Stomach smooth muscle (tissue), 2 donors: ENCODE data around the gene TBC1D20.
A peak's percentile ranks its signal among the peaks of the same experiment; 100 is the strongest.
"Not testable (repeated sequence)": the region's sequence is repeated elsewhere in the genome, so short reads cannot be mapped to it uniquely, and the experiment has no call there.

Experiments used
- H3K27ac ChIP-seq: one replicate; pipeline ENCODE4 v1.7.0; 2013; ENCODE audit warnings: mild to moderate bottlenecking, low read length, inconsistent platforms
- H3K27me3 ChIP-seq, 2 donors: one replicate each; pipeline ENCODE4 v1.7.0; 2013; ENCODE audit warnings: low read length in 2 of 2; ENCODE audit not compliant: insufficient read depth in 2 of 2, control insufficient read depth in 1 of 2
- H3K36me3 ChIP-seq, 2 donors: one replicate each; pipeline ENCODE4 v1.7.0; 2013; ENCODE audit warnings: low read length in 2 of 2; ENCODE audit not compliant: control insufficient read depth in 2 of 2, insufficient read depth in 2 of 2
- H3K4me1 ChIP-seq: one replicate; pipeline ENCODE4 v1.7.0; 2013; ENCODE audit warnings: low read length; ENCODE audit not compliant: control insufficient read depth, insufficient read depth
- H3K4me3 ChIP-seq, 2 donors: one replicate each; pipeline ENCODE4 v1.7.0; 2013; ENCODE audit warnings: low read length in 2 of 2
- H3K9ac ChIP-seq, 2 donors: one replicate each; pipeline ENCODE4 v1.7.0; 2013; ENCODE audit warnings: low read length in 2 of 2, mild to moderate bottlenecking in 1 of 2
- H3K9me3 ChIP-seq, 2 donors: one replicate each; pipeline ENCODE4 v1.7.0; 2013; ENCODE audit warnings: low read length in 2 of 2; ENCODE audit not compliant: control insufficient read depth in 2 of 2
- donor health status: healthy.
- donor health status: Pancreatic carcinoma.

Gene TBC1D20

DNA sequence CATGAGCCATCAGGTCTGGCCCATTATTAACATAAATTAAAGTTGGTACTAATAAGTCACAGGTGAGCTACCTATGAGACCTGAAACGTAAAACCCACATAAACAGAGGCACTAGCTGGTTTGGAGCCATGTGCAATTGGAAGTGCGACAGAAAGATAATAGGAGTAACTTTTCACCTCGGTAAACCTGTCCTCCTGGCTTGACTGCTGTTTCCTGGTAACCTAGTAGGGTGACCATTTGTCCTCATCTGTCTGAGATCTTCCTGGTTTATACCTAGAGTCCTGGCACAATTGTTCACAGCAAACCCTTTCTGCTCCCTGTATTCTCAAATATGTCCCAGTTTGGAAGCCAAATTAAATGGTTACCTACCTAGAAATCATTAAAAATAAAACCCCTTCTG lies 7.4 kb downstream of the TBC1D20 start:
- Histone ChIP-seq H3K4me3 (no peak overlapping the region), H3K9me3 (no peaks in the 10 kb centered on the region), H3K27me3 (no peaks in the 10 kb centered on the region), H3K4me1 (peaks cover 4% of the 10 kb centered on the region), H3K36me3 (no peaks in the 10 kb centered on the region), H3K27ac (no peak overlapping the region), H3K9ac (no peak overlapping the region)

DNA sequence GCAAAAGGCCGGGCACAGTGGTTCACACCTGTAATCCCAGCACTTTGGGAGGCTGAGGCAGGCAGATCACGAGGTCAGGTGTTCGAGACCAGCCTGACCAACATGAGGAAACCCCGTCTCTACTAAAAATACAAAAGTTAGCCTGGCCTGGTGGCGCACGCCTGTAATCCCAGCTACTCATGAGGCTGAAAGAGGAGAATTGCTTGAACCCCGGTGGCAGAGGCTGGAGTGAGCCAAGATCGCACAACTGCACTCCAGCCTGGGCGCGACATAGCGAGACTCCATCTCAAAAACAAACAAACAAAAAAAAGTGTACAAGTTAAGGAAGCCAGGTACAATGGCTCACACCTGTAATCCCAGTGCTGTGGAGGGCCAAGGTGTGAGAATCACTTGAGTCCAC lies 10.3 kb downstream of the TBC1D20 start:
- not testable (repeated sequence) for H3K9me3 ChIP-seq, H3K9ac ChIP-seq, H3K27ac ChIP-seq

DNA sequence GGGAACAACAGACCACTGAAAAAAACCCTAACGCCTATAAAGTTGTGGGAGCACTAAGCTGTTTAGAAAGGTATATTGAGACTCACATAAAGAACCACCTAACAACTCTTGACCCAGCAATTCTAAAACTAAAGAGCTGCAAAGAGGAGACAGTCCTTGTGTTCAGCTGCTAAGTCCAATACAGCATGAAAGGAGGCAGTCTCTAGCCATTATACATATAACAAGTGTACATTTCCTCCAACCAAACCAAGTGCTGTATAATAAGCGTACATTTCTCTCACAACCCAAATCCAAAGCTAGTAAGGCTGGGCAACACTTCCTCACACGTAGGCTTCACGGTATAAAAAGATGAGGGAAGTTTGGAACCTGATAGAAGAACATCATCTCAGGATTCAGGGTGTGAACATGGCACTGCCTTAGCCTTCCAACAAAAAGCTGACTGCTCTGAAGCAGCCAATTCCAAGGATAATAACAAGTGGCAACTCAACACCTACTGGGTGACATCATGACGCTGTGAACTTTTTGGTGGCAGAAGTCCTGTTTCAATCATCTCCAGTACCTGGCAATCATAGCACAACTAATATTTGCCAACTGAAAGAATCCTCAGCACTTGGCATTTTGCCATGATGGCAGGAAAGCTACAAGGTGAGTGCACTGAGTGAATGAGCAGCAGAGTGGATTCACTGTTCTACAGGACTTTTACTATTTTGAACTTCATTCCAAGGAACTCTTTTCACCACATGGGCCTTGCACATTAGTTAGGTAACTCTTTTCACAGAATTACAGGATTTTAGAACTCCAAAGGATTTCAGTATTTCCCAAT lies 16.6 kb downstream of the TBC1D20 start:
- H3K9ac ChIP-seq: no peak overlapping the region
- H3K36me3 ChIP-seq: peaks cover 20 to 29% of the 10 kb centered on the region in 2 donors
- no peak overlapping the region for H3K27ac ChIP-seq
- no peaks in the 10 kb centered on the region for H3K27me3 ChIP-seq
- H3K9me3 ChIP-seq: no peaks in the 10 kb centered on the region
- H3K4me3 ChIP-seq: no peak overlapping the region
- peaks cover 2% of the 10 kb centered on the region for H3K4me1 ChIP-seq

More for the DNA sequence above, 10.3 kb downstream of the TBC1D20 start:
- not testable (repeated sequence) for H3K4me1 ChIP-seq, H3K36me3 ChIP-seq, H3K27me3 ChIP-seq, H3K4me3 ChIP-seq

DNA sequence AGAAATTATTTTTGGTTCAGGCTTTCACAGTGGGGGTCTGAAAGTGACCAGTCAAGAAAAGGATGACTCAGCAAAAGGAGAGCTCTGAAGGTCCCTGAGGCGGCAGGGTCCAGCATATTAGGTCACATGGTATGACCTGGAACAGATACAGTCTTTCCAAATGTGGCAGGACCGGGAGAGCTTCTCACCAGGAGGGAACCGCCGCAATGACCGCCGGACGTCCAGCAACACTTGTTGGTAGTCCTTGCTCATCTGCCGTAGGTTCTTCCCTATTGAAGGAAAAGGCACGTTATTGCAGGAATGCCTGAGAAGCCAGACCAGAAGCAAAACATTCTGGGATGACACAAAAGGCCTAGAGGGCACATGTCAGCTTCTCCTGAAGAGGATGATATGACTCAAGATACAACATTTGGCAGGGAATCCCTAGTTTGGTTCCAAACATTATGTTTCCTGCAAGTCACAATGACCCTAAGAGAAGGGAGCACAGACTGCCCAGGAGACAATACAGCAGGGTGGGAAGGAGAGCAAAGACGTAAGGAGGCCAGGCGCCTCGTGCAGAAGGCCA lies 17.4 kb downstream of the TBC1D20 start:
- H3K4me1 ChIP-seq: peaks cover 2% of the 10 kb centered on the region
- H3K27me3 ChIP-seq: no peaks in the 10 kb centered on the region
- no peak overlapping the region for H3K4me3 ChIP-seq
- H3K27ac ChIP-seq: no peak overlapping the region
- peaks cover 27 to 36% of the 10 kb centered on the region in 2 donors for H3K36me3 ChIP-seq
- no peak overlapping the region for H3K9ac ChIP-seq
- H3K9me3 ChIP-seq: no peaks in the 10 kb centered on the region

DNA sequence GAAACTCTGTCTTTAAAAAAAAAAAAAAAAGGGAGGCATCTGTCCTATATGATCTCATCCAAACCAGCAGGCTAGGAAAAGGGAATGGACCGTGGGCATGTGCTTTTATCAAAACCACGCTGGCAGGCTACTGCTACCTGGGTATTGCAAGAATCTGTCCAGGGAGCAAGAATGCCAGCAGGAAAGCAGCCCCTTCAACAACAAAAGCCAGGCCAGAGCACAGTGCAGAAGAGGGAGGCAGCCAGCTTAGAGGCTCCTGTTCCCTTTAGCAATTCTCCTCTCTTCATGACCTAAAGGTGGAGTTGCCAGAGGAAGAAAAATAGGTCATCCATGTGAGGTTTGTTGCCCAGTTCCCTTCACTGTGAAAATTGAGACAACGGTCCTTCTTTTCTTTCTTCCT lies 18.2 kb downstream of the TBC1D20 start:
- H3K4me1 ChIP-seq: peaks cover 2% of the 10 kb centered on the region
- H3K4me3 ChIP-seq: no peak overlapping the region
- no peak overlapping the region for H3K27ac ChIP-seq
- no peak overlapping the region for H3K9ac ChIP-seq
- peaks cover 31 to 43% of the 10 kb centered on the region in 2 donors for H3K36me3 ChIP-seq
- no peaks in the 10 kb centered on the region for H3K9me3 ChIP-seq
- H3K27me3 ChIP-seq: no peaks in the 10 kb centered on the region

DNA sequence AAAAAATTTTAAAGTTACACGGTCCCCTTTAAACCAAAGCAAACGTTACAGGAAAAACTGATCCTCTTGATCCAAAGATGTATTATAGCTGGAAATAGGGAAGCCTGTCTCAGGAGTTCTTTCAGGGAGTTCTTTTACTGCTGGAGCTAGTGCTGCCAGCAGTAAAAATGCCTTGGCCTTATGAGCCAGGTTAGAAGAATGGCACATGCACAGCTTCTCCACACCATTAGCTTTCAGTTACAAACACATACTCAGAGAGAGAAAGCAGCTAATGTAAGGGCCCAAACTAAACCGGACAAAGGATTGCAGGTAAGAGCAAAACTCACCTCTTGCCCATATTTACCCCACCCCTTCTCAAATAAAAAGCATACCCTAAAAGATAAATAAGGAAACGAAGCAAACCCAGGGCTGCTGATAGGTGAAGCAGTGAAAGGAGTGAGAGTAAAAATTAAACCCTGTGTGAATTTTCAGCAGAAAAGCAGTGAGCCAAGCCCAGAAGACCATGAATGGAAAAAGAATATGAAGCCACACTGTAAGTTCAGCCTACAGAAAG lies 19.0 kb downstream of the TBC1D20 start:
- Histone ChIP-seq H3K4me3 (no peak overlapping the region), H3K4me1 (peaks cover 2% of the 10 kb centered on the region), H3K9me3 (no peaks in the 10 kb centered on the region), H3K36me3 (peaks cover 36 to 51% of the 10 kb centered on the region in 2 donors), H3K27me3 (no peaks in the 10 kb centered on the region), H3K27ac (no peak overlapping the region), H3K9ac (no peak overlapping the region)

DNA sequence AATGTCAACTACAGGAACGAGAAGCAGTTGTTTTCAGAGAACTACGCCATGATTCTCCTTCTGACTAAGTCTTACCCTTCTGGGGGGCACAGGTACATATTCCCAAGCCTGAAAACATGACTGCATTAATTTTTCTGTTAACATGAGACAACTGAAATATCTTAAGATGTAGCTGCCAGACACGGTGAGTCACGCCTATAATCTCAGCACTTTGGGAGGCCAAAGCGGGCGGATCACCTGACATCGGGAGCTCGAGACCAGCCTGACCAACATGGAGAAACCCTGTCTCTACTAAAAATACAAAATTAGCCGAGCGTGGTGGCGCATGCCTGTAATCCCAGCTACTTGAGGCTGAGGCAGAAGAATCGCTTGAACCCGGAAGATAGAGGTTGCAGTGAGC lies 21.7 kb downstream of the TBC1D20 start:
- Histone ChIP-seq H3K36me3 (peaks cover 44 to 63% of the 10 kb centered on the region in 2 donors), H3K4me1 (no peaks in the 10 kb centered on the region), H3K9ac (no peak overlapping the region), H3K27ac (no peak overlapping the region), H3K4me3 (no peak overlapping the region), H3K27me3 (no peaks in the 10 kb centered on the region), H3K9me3 (no peaks in the 10 kb centered on the region)

DNA sequence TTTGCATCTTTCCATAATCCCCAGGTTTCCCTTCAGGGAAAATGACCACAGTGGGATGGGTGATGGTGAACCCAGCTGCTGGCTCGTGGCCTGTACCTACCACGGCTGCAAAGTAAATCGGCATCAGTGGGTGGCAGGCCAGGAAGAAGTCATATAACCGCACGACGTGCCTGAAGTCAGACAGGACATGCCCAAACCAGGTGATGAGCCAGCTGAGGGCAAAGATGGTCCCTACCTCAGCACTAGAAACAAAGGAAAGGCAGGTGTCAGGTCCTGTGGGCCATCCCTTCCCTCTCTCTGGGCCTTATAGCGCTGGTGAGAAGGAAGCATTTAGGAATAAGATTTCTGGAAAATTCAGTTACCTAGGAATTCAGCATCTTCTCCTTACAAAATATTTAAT lies 22.2 kb downstream of the TBC1D20 start:
- Histone ChIP-seq H3K9ac (no peak overlapping the region), H3K27me3 (no peaks in the 10 kb centered on the region), H3K4me3 (no peak overlapping the region), H3K9me3 (no peaks in the 10 kb centered on the region), H3K27ac (no peak overlapping the region), H3K36me3 (peaks cover 48 to 64% of the 10 kb centered on the region in 2 donors), H3K4me1 (no peaks in the 10 kb centered on the region)

DNA sequence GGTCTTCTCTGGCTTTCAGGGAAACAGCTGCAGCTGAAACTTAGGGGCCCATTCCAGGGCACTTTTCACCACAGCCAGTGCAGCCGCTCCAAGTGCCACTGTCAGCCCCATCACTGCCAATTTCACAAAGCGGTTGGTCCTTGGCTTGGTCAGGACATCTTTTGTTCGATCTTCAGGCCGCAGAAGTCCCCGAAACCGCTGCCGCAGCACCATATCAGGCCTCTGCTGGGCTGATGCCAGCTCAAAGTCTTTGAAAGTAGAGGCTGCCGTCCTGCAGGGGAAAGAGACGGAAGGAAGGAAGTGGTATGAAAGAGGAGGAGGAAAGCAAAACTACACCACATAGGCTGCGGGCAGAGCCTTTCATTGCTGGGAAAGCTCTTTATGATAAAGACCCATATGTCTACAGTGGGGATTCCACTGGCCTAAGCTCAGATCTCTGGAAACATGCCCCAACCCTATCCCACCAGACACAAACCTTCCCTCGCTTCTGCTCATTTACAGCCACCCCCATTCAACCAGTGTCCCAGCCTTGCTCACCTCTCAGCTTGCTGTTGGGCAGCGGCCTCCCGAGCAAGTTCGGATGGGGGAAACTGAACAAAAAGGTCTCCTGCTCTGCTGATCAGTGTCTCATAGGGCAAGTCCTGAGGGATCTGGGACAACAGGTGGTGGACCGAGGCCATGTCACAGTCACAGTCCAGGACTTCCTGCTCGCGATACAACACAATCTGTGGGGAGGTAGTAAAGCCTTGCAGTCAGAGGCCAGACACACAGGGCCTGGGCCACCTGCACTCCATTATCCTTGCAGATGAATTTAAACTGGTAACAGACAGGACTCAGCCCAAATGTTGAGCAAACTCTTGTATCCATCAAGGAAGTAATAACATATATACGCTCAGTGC lies 23.5 kb downstream of the TBC1D20 start:
- no peak overlapping the region for H3K4me3 ChIP-seq
- H3K9ac ChIP-seq: no peak overlapping the region
- H3K36me3 ChIP-seq: peaks cover 47 to 64% of the 10 kb centered on the region in 2 donors

DNA sequence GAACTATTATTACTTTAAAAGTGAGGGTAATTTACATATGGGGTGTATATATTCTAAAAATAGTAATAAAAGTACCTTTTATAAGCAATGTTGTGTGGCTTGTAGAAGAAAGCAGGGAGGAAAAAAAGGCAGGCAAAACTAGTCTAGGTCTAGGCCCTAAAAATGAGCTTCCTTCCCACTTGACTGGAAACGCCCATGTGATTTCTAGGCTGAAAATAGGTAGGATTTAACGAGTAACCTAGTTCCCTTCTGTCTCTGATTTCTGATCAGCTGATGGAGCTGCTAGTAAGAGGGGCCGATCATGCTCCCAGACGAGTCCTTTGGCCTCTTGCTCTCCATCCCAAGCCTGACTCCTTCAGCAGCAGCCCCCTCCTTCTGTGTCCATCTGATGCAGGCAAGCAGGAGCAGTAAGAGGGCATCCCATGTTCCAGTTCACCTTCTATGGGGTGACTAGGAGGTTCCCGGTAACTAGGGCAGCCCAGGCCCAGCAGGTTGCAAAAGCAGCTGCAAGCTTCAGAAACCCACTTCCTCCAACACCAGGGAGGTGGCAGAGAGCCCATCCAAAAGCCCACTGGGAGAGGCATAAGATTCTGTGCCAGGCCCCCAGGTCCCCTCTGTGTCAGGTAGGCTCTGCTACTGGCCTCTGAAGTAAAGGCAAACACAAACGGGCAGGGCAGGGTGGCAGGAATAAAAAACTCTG lies 24.4 kb downstream of the TBC1D20 start:
- Histone ChIP-seq H3K27ac (no peak overlapping the region), H3K9ac (peak overlapping the region in 1 of 2 donors; percentile 21), H3K27me3 (no peaks in the 10 kb centered on the region), H3K4me1 (peaks cover 2% of the 10 kb centered on the region), H3K4me3 (no peak overlapping the region), H3K36me3 (peaks cover 47 to 64% of the 10 kb centered on the region in 2 donors), H3K9me3 (no peaks in the 10 kb centered on the region)

More for the DNA sequence above, 23.5 kb downstream of the TBC1D20 start:
- Histone ChIP-seq H3K9me3 (no peaks in the 10 kb centered on the region), H3K27ac (no peak overlapping the region), H3K4me1 (no peaks in the 10 kb centered on the region), H3K27me3 (no peaks in the 10 kb centered on the region)
